HepG2 (cell line): ENCODE measurements around the gene SSNA1. TPM values are rescaled to one million over a fixed set of nuclear protein-coding genes. Genes with fewer than 3 reads are reported as not detected.

Experiments used
- ATAC-seq: fragments of 200-7000 bp; cut with Tn5 transposase; 3 replicates; pipeline ENCODE4 v1.9.1; 2020; ENCODE audit warnings: mild to moderate bottlenecking, moderate library complexity
- BruUV-seq: library from RNA; stranded (reverse); fragments of 400-500 nt; replicated peaks from 2 replicates; lab custom pipeline; 2021; lab: Mats Ljungman, UMichigan
- CTCF ChIA-PET: fragments of 300-600 bp; formaldehyde crosslinking; extraction: SDS; loops from one replicate; lab custom pipeline; 2021; ENCODE audit warnings: low total read pairs, inconsistent platforms, low intra/inter-chr PET ratio; lab: Yijun Ruan, JAX
- POLR2A ChIA-PET: fragments of 350-600 bp; sonication (Branson Sonifier 250); formaldehyde crosslinking; loops from one replicate; lab custom pipeline; 2020; ENCODE audit warnings: antibody characterized with exemption, inconsistent platforms; lab: Yijun Ruan, JAX
- DNase-seq: peaks from one replicate; pipeline ENCODE4 v3.0.0-alpha.2; 2015; ENCODE audit warnings: low spot score
- FAIRE-seq: peaks from 3 replicates; lab custom pipeline; 2011; peaks lifted over from hg19 to GRCh38; lab: Jason Lieb, UNC
- H2AFZ ChIP-seq: one replicate; pipeline ENCODE4 v1.6.1; 2011; ENCODE audit warnings: low read length, inconsistent platforms
- H3K27ac ChIP-seq: fragments of 300-600 bp; 3 replicates; pipeline ENCODE4 v1.8.0; 2011; ENCODE audit warnings: mixed run types, mild to moderate bottlenecking, mixed read lengths, low read length, inconsistent platforms; ENCODE audit not compliant: insufficient read depth; ENCODE audit errors: extremely low read length
- H3K27me3 ChIP-seq, 2 experiments: fragments of 200-600 bp in 1 of 2; 2 replicates in 1 of 2; 3 replicates in 1 of 2; pipeline versions ENCODE4 v1.6.0 to v1.8.0; 2011; ENCODE audit warnings: low read length in 2 of 2, mild to moderate bottlenecking in 2 of 2, moderate library complexity in 2 of 2, inconsistent platforms in 1 of 2; ENCODE audit not compliant: insufficient read depth in 2 of 2, control insufficient read depth in 1 of 2
- H3K36me3 ChIP-seq, 2 experiments: fragments of 200-600 bp in 1 of 2; replicated peaks in 1 of 2; 2 replicates in 1 of 2; 3 replicates in 1 of 2; pipeline versions ENCODE4 v1.5.1 to v1.8.0; 2011; ENCODE audit warnings: low read length in 2 of 2, inconsistent platforms in 1 of 2; ENCODE audit not compliant: insufficient read depth in 2 of 2, control insufficient read depth in 1 of 2
- H3K4me1 ChIP-seq: 2 replicates; pipeline ENCODE4 v1.5.1; 2012; ENCODE audit warnings: low read length, inconsistent platforms; ENCODE audit not compliant: insufficient read depth
- H3K4me2 ChIP-seq: 2 replicates; pipeline ENCODE4 v1.6.0; 2011; ENCODE audit warnings: low read depth, low read length, inconsistent platforms
- H3K4me3 ChIP-seq, 3 experiments: fragments of 200-600 bp in 1 of 3; sonication (generic), shearing (Covaris generic) in 1 of 3; replicated peaks in 1 of 3; 2 replicates each; pipeline ENCODE4 v1.5.1; 2011 to 2016; ENCODE audit warnings: low read length in 3 of 3, inconsistent platforms in 2 of 3, low read depth in 2 of 3, mild to moderate bottlenecking in 2 of 3, control low read depth in 1 of 3, mixed read lengths in 1 of 3; ENCODE audit not compliant: insufficient read depth in 1 of 3
- H3K79me2 ChIP-seq: one replicate; pipeline ENCODE4 v1.6.1; 2011; ENCODE audit warnings: low read length, inconsistent platforms; ENCODE audit not compliant: insufficient read depth
- H3K9ac ChIP-seq: 2 replicates; pipeline ENCODE4 v1.6.0; 2011; ENCODE audit warnings: mild to moderate bottlenecking, low read depth, low read length, inconsistent platforms; ENCODE audit not compliant: insufficient read depth
- H3K9me3 ChIP-seq: 2 replicates; pipeline ENCODE4 v1.5.1; 2012; ENCODE audit warnings: mild to moderate bottlenecking, low read length
- H4K20me1 ChIP-seq: 2 replicates; pipeline ENCODE4 v1.6.0; 2011; ENCODE audit warnings: inconsistent platforms, mild to moderate bottlenecking, low read length, moderate library complexity; ENCODE audit not compliant: insufficient read depth
- CC2D1A ChIP-seq: sonication (generic); formaldehyde crosslinking; IDR thresholded peaks from 2 replicates; pipeline ENCODE4 v1.8.1; 2023; ENCODE audit warnings: mild to moderate bottlenecking, missing genetic modification reagents
- MNT ChIP-seq: fragments of 450-650 bp; IDR thresholded peaks from 2 replicates; pipeline ENCODE4 v1.6.1; 2016
- NFYC ChIP-seq: IDR thresholded peaks from 2 replicates; pipeline ENCODE4 v1.6.1; 2016; ENCODE audit warnings: missing genetic modification reagents, missing compliant biosample characterization
- ZC3H13 ChIP-seq: sonication (generic); formaldehyde crosslinking; IDR thresholded peaks from 2 replicates; pipeline ENCODE4 v1.8.1; 2023; ENCODE audit warnings: mild to moderate bottlenecking, missing genetic modification reagents, moderate library complexity
- ZMAT3 ChIP-seq: sonication (generic); formaldehyde crosslinking; conservative IDR thresholded peaks from 2 replicates; pipeline ENCODE4 v1.7.0; 2021; ENCODE audit warnings: missing genetic modification reagents
- ZNF510 ChIP-seq: sonication (generic); formaldehyde crosslinking; IDR thresholded peaks from 2 replicates; pipeline ENCODE4 v1.4.0; 2020; ENCODE audit warnings: low read depth, mild to moderate bottlenecking, missing genetic modification reagents
- ZNF580 ChIP-seq: IDR thresholded peaks from 2 replicates; pipeline ENCODE4 v1.6.1; 2016; ENCODE audit warnings: low read depth, borderline replicate concordance
- ZNF746 ChIP-seq: sonication (generic); formaldehyde crosslinking; IDR thresholded peaks from 2 replicates; pipeline ENCODE4 v1.8.0; 2022; ENCODE audit warnings: mild to moderate bottlenecking, missing genetic modification reagents
- ZNF782 ChIP-seq: sonication (generic); formaldehyde crosslinking; IDR thresholded peaks from 2 replicates; pipeline ENCODE4 v1.4.0; 2020; ENCODE audit warnings: missing genetic modification reagents, mild to moderate bottlenecking, borderline replicate concordance
- WGBS: methylation state at CpG from one replicate; pipeline ENCODE4 v1.1.6; 2017; ENCODE audit warnings: low lambda C conversion rate; 5-methylcytosine and 5-hydroxymethylcytosine counted together
- in situ Hi-C: cut with HindIII; loops from 2 replicates; pipeline ENCODE4 v1.10.0; 2017; ENCODE audit warnings: low pct_unique_long_range_greater_than_20kb; ENCODE audit not compliant: extremely low pct_ligation_motif_present
- intact Hi-C: fragments of 100-400 bp; cut with micrococcal nuclease; formaldehyde crosslinking; loops from one replicate; pipeline ENCODE4 v1.10.0; 2022; ENCODE audit not compliant: unreplicated experiment
- polyA plus RNA-seq, 8 experiments: library from polyadenylated mRNA; depleted of rRNA in 3 of 8; stranded (reverse) in 7 of 8; unstranded in 1 of 8; fragments of >200 nt; fragmentation: Illumina TruSeq in 4 of 8; extraction: Trizol in 4 of 8; gene quantifications; 2 replicates each; pipeline versions ENCODE4 v1.2.1 to v1.2.3, GENCODE V29; 2011 to 2016; ENCODE audit warnings: low read depth in 4 of 8, missing spikeins in 1 of 8, mixed read lengths in 1 of 8; ENCODE audit not compliant: insufficient read depth in 1 of 8
- total RNA-seq, 5 experiments: library from RNA; depleted of rRNA; stranded (reverse); fragments of >200 nt; fragmentation: Illumina TruSeq; extraction: Trizol; gene quantifications; 2 replicates each; pipeline ENCODE4 v1.2.3, GENCODE V29; 2016; ENCODE audit warnings: low read depth in 1 of 5

SSNA1 gene
- total and polyA plus RNA-seq, 2 of the 13 experiments (the other 11 are each of a cell fraction or from before 2014, with no cell fraction given): 35.9 to 49.4 TPM

GRCh38 chr9:137141050-137141810 is 47.2 kb upstream of the SSNA1 start:
- Histone ChIP-seq H4K20me1 (no peaks in the 10 kb centered on the region), H3K27ac (no peak overlapping the region), H3K4me3 (no peak overlapping the region), H3K9me3 (no peaks in the 10 kb centered on the region), H3K27me3 (peaks cover 29 to 79% of the 10 kb centered on the region in 2 experiments), H3K4me2 (no peak overlapping the region), H3K36me3 (no peaks in the 10 kb centered on the region), H3K9ac (no peak overlapping the region), H2AFZ (no peak overlapping the region), H3K79me2 (no peaks in the 10 kb centered on the region), H3K4me1 (no peaks in the 10 kb centered on the region)
- TF ChIP-seq ZNF510 (no peak), ZC3H13 (CRISPR knock-in tag) (no peak), ZNF782 (no peak), ZMAT3 (CRISPR knock-in tag) (no peak), CC2D1A (CRISPR knock-in tag) (no peak), NFYC (CRISPR knock-in tag) (no peak)
- POLR2A ChIA-PET: no interaction called here
- no peak for FAIRE-seq
- no TSS peak for BruUV-seq
- intact Hi-C loops (no loop called here), in situ Hi-C loops (no loop called here)
- ATAC-seq: no peak
- 10% methylated on average over 2 of the region's 17 CpGs for WGBS
- CTCF ChIA-PET: no interaction called here
- no peak for DNase-seq

DNA sequence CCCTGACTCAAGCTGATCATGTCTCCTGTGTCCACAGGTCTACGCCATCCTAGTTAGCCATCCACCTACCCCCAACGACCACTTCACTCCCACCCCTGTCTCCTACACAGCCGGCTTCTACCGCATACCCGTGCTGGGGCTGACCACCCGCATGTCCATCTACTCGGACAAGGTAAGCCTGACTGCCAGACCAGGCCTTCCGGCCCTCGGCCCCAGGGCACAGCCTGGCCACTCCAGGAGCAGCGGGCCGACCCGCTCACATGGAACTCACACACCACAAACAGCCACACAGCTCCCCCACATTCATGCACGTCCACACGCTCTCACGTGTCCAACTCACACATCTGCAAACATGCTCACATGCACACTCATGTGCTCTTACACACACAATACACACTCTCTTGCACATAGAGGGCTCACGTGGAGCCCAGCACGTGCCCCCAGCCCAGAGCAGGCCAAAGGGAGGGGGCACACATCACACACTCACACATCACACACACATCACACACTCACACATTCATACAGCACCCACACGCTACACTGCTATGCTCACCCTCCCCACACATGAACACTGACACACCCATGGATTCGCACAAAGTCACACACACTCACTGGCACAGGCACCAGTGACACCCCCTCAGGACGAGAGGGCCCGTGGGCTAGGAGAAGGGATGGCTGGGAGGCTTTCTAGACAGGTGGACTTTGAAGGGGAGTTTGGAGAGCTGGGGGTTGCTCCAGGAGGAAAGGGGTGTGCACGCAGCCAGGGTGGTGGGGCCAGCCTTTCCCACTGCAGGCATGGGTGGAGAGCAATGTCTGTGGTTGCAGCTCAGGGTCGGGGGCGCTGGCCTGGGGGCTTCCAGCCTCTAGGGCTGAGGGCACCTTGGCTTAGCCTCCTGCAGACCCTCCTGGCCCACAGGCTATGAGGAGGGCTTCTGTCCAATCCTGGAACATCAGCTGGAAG is 46.2 kb upstream of the SSNA1 start:
- ATAC-seq (no peak), DNase-seq (no peak), FAIRE-seq (no peak)
- in situ Hi-C loops: no loop called here
- 9% methylated on average over 21 of the region's 24 CpGs for WGBS
- no peaks in the 10 kb centered on the region for H3K79me2 ChIP-seq
- H3K4me1 ChIP-seq: no peaks in the 10 kb centered on the region
- H3K27ac ChIP-seq: no peak overlapping the region
- H3K4me3 ChIP-seq: no peak overlapping the region
- H3K9ac ChIP-seq: no peak overlapping the region
- H3K27me3 ChIP-seq: peaks cover 28 to 78% of the 10 kb centered on the region in 2 experiments
- no peaks in the 10 kb centered on the region for H3K36me3 ChIP-seq
- no peak overlapping the region for H3K4me2 ChIP-seq
- no peak overlapping the region for H2AFZ ChIP-seq
- ChIA-PET POLR2A (no interaction called here), CTCF (no interaction called here)
- H3K9me3 ChIP-seq: no peaks in the 10 kb centered on the region
- no TSS peak for BruUV-seq
- intact Hi-C loops: no loop called here
- no peak for TF ChIP-seq ZNF746 (CRISPR knock-in tag)
- TF ChIP-seq MNT: peak; percentile 73
- TF ChIP-seq ZNF580: no peak
- H4K20me1 ChIP-seq: no peaks in the 10 kb centered on the region
